SH-SY5Y (cell line): Measurements from ENCODE around the gene KRT72.

Experiments
- GATA2 ChIP-seq: IDR thresholded peaks from 2 replicates; pipeline ENCODE4 v1.6.1; 2011; ENCODE audit warnings: mild to moderate bottlenecking, low read depth, low read length
- GATA3 ChIP-seq: IDR thresholded peaks from 2 replicates; pipeline ENCODE4 v1.6.1; 2011; ENCODE audit warnings: low read depth, mild to moderate bottlenecking, low read length, moderate library complexity

Gene KRT72

GRCh38 chr12:52600941-52601481, at the start of gene KRT72:
Gene KRT72 (minus strand): TSS chr12:52601463. CDS start chr12:52601452, 11 bp downstream.
- TF ChIP-seq GATA3 (no peak), GATA2 (no peak)

GRCh38 chr12:52650520-52651081, 49.3 kb upstream of the KRT72 start:
- TF ChIP-seq GATA3: no peak
- TF ChIP-seq GATA2: no peak

GRCh38 chr12:52649066-52649465, 47.8 kb upstream of the KRT72 start:
- TF ChIP-seq GATA3 (no peak), GATA2 (no peak)

GRCh38 chr12:52648012-52648550, 46.8 kb upstream of the KRT72 start:
- no peak for TF ChIP-seq GATA2
- TF ChIP-seq GATA3: no peak

- TF ChIP-seq GATA3 (no peak), GATA2 (no peak)
Observed at GRCh38 chr12:52647601-52648000, 46.3 kb upstream of the KRT72 start.

GRCh38 chr12:52646613-52647012, 45.4 kb upstream of the KRT72 start:
- TF ChIP-seq GATA3 (no peak), GATA2 (no peak)

GRCh38 chr12:52645982-52646381, 44.7 kb upstream of the KRT72 start:
- TF ChIP-seq GATA2 (no peak), GATA3 (no peak)

- TF ChIP-seq GATA2: no peak
- no peak for TF ChIP-seq GATA3
Observed at GRCh38 chr12:52645120-52645761, 44.0 kb upstream of the KRT72 start.

GRCh38 chr12:52644078-52644415, 42.8 kb upstream of the KRT72 start:
- TF ChIP-seq GATA3 (no peak), GATA2 (no peak)

- TF ChIP-seq GATA3: no peak
- no peak for TF ChIP-seq GATA2
Observed at GRCh38 chr12:52643233-52644077, 42.2 kb upstream of the KRT72 start.

GRCh38 chr12:52641468-52641867, 40.2 kb upstream of the KRT72 start:
- TF ChIP-seq GATA3 (no peak), GATA2 (no peak)

- TF ChIP-seq GATA2 (no peak), GATA3 (no peak)
Observed at GRCh38 chr12:52637299-52637698, 36.0 kb upstream of the KRT72 start.

- no peak for TF ChIP-seq GATA3
- TF ChIP-seq GATA2: no peak
Observed at GRCh38 chr12:52636592-52637258, 35.5 kb upstream of the KRT72 start.

- TF ChIP-seq GATA3 (no peak), GATA2 (no peak)
Observed at GRCh38 chr12:52636189-52636588, 34.9 kb upstream of the KRT72 start.
